ENCODE results near the gene LRRIQ1.
"Not testable (repeated sequence)": the region's sequence is repeated elsewhere in the genome, so short reads cannot be mapped to it uniquely, and the experiment has no call there.

Gene LRRIQ1

DNA sequence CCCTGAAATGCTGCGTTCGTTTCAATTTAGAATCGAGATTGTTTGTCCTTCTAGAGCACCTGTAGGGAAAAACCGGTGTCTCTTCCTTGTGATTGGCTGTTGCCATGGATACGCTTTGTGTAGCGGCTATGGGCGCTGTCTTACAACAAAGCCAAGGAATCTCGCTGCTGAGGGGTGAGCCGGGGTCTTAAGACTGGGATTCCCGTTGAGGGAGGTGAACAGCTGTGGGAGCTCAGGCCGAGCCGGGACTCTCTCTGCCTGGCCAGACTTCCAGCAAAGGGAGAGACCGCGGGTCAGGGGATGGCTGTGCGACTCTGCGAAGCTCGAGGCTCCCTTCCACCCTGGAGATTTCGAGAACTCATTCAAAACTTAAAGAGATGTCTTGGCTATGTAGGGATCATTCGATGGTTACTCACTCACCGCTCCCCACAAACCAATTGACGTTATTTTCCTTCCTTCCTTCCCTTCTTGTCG is at the start of gene LRRIQ1, which contains the start of gene TSPAN19:
Gene LRRIQ1, plus strand, starts transcription at position 118 of the 474 bp plus-strand sequence. CDS start 1,826 bp downstream, outside the sequence.
Gene TSPAN19, minus strand, starts transcription at position 44 of the 474 bp plus-strand sequence. CDS start 6,331 bp downstream, outside the sequence.
- no peak for DNase-seq (ENCODE audit: low read depth)

DNA sequence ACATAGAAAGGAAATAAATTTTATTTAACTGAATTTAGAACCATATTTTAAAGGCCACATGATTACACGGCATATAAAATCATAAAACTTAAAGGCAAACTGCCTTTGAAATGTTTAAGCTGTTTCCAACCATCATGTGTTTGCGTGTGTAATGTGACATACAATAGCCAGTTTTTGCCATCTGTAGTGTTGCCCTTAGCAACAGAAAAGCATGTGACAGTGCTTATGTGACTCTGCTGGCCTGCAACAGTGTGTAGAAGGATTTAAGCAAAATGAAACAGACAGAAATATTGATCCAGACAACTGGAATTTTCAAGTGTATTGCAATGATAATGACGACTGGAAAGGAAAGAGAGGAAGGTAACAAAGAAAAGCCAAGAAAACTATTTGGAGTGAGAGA is 49.6 kb upstream of the LRRIQ1 start:
- no peak for DNase-seq (ENCODE audit: low read depth)

DNA sequence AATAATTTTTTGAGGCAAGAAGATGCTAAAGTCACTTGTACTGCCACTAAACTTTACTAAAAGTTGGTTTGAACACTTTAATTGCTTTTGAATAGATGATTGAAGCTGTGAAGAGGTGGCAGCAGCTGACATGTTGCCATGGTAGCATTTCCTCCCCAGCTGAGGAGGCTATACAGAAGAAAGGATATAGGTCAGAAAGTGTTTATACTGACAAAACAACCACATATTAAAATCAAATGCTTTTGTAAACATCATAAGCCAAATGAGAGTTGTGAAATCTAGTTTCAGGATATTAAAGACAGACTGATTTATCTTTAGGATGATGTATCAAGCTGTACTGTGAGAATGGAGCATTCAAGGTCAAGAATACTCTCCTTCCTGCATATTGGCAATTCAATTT is 41.7 kb upstream of the LRRIQ1 start:
- DNase-seq (ENCODE audit: low read depth) = no peak

- no peak for DNase-seq (ENCODE audit: low read depth)
These were observed 40.5 kb upstream of the LRRIQ1 start for GRCh38 chr12:84995641-84996040.

DNA sequence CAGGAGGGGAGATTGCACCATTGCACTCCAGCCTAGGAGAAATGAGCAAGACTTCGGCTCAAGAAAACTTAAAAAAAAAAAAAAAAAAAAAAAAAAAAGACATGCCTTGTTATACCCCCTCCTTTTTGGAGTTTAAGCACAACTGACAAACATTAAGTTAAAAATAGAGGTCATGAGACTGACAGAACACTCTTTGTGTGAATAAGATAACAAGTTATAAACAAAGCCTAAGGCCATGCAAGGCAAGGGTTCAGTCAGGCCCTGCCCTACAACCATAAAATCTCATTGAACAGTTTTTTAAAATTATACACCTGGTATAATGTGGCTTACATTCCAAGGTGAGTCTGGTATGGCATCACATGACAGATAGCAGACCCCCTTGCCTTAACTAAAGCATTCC is 39.4 kb upstream of the LRRIQ1 start:
- no peak for DNase-seq (ENCODE audit: low read depth)

DNA sequence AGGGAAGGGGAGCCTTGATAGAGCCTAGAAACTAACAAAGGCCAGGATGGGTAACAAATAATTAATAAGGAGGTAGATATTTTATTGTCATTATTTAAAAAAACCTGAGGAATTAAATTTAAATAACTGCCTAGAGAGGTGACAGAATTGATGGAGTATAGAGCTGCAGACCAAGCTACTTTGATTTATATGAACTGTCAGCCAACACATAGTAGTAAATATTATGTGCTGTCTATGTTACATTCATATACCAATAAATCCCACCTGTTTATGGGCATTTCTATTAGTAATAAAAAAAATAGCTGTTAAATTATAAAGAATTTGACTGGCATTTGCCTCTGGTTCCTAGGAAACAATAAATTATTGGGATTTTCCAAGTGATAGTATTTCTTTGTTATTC is 37.8 kb upstream of the LRRIQ1 start:
- DNase-seq (ENCODE audit: low read depth) = no peak

- no peak for DNase-seq (ENCODE audit: low read depth)
These were observed 35.4 kb upstream of the LRRIQ1 start for GRCh38 chr12:85000729-85001128.

GRCh38 chr12:85002778-85003296 is 33.3 kb upstream of the LRRIQ1 start:
- DNase-seq (ENCODE audit: low read depth) = no peak

DNA sequence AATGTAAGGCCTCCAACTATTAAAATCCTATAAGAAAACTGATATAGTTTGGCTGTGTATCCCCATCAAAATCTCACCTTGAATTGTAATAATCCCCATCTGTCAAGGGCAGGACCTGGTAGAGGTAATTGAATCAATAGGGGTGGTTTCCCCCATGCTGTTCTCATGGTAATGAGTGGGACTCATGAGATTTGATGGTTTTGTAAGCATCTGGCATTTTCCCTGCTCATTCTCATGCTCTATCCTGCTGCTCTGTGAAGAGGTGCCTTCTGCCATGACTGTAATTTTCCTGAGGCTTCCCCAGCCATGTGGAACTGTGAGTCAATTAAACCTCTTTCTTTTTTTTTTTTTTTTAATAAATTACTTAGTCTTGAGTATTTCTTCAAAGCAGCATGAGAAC is 31.9 kb upstream of the LRRIQ1 start:
- DNase-seq (ENCODE audit: low read depth) = no peak

- not testable (repeated sequence) for DNase-seq (ENCODE audit: low read depth)
These were observed 31.1 kb upstream of the LRRIQ1 start for GRCh38 chr12:85005047-85005446.

DNA sequence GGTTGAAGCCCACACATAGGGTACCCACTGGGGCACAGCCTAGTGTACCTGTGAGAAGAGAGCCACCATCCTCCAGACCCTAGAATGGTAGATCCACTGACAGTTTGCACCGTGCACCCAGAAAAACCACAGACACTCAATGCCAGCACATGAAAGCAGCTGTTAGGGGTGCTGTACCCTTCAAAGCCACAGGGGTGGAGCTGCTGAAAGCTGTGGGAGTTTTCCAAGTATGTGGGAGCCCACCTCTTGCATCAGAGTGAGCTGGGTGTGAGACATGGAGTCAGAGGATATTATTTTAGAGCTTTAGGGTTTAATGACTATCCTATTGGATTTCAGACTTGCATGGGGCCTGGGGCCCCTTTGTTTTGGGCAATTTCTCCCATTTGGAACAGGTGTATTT is 30.5 kb upstream of the LRRIQ1 start:
- no peak for DNase-seq (ENCODE audit: low read depth)

DNA sequence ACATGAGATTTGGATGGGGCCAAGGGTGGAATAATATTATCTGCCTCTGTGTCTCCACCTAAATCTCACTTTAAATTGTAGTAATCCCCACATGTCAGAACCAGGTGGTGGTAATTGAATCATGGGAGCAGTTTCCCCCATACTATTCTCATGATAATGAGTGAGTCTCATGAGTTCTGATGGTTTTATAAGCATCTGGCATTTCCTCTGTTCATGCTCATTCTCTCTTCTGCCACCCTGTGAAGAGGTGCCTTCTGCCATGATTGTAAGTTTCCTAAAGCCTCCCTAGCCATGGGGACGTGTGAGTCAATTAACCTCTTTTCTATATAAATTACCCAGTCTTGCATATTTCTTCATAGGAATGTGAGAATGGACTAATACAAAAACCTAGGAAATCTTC is 29.9 kb upstream of the LRRIQ1 start:
- DNase-seq (ENCODE audit: low read depth) = no peak

DNA sequence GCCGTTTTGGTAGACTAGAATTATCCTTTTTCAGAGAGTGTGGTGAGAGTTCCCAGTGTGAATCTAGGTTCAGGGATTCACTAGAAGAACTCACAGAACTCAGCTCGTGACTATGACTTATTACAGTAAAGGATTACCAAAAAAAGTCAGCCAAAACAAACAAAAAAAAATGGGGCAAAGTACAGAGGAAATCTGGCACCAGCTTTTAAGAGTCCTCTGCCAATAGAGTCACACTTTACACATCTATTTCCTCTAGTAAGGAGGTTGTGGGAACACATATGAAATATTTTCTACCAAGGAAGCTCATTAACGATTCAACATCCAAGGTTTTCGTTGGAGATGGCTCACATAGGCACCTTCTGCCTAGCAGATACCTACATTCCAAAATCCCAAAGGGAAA is 28.3 kb upstream of the LRRIQ1 start:
- DNase-seq (ENCODE audit: low read depth) = no peak

DNA sequence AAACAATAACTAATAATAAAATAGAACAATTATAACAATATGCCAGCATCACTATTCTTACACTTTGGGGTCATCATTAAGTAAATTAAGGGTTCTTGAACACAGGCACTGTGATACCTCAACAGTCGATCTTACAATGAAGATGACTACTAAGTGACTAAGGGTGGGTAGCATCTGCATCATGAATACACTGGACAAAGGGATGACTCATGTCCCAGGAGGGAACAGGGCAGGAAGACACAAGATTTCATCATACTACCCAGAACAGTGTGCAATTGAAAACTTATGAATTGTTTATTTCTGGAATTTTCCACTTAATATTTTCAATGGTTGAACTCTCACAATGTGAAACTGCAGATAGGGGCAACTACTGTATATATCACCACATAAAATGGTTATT is 19.7 kb upstream of the LRRIQ1 start:
- no peak for DNase-seq (ENCODE audit: low read depth)

DNA sequence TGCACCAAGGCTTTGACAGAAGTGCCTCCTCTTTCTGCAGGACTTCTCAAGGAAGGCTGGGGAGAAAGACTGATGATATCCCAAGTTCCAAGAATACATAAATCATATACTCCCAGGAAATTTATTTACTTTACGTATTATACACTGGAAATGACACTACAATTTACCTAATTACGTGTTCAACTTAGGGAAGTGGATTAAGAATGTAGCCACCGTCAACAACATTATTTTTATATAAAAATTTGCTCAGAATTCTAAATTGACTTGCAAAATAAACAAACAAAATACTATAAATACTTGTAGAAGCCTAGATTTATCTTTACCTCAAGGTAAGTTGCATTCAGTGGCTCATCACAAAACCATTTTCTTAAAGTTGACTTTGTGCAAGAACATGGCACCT is 19.0 kb upstream of the LRRIQ1 start:
- no peak for DNase-seq (ENCODE audit: low read depth)

DNA sequence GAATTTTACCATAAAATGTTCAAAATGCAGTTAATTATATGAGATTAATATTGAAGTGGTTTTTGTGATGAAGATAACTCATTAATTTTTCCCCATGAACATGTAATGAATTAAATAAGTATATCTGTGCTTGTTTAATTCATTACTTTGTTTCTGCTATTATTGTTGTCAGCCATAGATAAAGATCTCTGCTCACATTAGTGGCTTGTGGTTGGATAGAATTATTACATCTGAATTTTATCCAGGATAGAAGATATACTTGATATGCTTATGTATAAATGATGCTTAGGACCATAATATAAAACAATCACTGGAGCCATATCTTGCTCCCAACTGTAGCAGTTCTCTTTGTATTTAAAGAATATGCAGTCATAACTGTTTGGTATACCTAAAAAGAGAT is 18.5 kb upstream of the LRRIQ1 start:
- no peak for DNase-seq (ENCODE audit: low read depth)

DNA sequence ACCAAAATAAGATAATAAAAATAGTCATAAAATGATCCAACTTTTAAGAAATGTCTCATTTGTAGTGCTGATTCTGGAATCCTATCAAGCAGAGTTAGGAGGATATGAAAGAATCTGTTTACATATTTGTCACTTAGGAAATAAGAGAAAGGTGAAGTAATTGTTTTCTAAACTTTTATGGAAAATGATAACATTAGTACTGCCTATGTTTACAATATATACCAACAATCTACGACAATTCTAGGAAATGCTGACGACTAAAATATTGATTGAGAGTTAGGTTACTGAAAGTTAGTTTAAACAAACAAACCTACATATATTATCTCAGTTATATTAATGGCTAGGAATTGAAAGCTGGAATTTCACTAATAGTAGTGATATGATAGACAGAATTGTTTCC is 18.1 kb upstream of the LRRIQ1 start:
- no peak for DNase-seq (ENCODE audit: low read depth)

- no peak for DNase-seq (ENCODE audit: low read depth)
These were observed 6.7 kb upstream of the LRRIQ1 start for GRCh38 chr12:85029456-85029855.

- DNase-seq (ENCODE audit: low read depth) = no peak
These were observed 582 bp downstream of the LRRIQ1 start for GRCh38 chr12:85036733-85037132.

DNA sequence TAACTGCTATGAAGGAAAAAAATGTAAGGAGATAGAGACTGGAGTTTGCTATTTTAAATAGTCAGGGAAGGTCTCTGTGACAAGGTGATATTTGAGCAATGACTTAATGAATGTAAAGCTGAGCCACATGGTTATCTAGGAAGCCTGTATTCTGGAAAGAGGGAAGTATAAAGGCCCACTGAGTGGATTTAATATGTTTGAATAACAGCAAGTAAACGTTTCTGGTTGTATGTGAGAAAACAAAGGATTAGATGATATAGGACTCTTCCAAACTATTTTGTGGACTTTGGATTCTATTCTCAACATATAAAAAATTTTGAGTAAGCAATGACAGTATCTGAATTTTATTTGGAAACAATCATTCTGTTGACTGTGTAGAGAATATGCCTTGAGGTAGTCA is 5.2 kb downstream of the LRRIQ1 start:
- DNase-seq (ENCODE audit: low read depth) = no peak

GRCh38 chr12:85043829-85044228 is 7.7 kb downstream of the LRRIQ1 start:
- DNase-seq (ENCODE audit: low read depth) = no peak

GRCh38 chr12:85057370-85057963 is 21.3 kb downstream of the LRRIQ1 start:
- no peak for DNase-seq (ENCODE audit: low read depth)

DNA sequence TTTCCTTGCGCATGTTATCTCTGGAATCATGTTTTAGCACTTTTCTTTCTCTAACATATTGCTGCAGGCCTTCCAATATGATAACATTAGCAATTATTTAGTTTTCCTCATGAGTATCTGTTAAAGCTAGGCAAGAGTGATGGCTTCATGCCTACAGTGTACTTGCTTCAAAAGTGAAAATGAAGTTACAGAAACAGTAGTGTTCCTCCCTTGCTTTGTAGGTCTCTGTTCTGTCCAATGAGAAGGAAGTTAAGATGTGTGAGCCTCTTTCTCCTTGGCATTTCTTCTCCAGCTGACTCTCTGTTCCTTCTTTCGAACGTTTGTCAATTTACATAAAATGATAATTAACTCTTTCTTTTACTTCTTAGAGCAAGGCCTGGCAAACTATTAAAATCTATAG is 22.2 kb downstream of the LRRIQ1 start:
- DNase-seq (ENCODE audit: low read depth) = no peak

DNA sequence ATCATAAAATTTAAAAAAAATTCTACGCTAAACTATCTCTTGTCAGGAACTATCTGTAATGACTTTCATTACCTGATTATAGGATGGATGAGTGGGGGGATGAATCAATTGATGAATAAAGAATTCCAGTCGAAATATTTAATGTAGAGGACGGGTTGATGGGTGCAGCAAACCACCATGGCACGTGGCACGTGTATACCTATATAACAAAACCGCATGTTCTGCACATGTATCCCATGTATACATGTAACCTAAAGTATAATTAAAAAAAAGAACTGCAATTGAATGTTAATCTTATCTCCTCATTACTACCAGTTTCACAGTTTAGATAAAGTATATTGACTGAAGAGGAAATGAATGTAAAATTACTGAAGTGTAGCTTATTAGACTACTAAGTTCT is 23.4 kb downstream of the LRRIQ1 start:
- DNase-seq (ENCODE audit: low read depth) = no peak

Data from stimulated activated CD8-positive, alpha-beta memory T cell treated with anti-CD3 and anti-CD28 coated beads, Interleukin-12 subunit alpha, Interleukin-12 subunit beta, amount 100 ng/mL, for 1 hour (primary cell).